NCI-H524 treated with DMSO at 0.1 percent for 48 hours (cell line): Measurements from ENCODE around the gene POLR2I.
"Not testable (repeated sequence)": the region's sequence is repeated elsewhere in the genome, so short reads cannot be mapped to it uniquely, and the experiment has no call there.

Experiments used
- DNase-seq: peaks from one replicate; lab custom pipeline; 2025; lab: John Stamatoyannopoulos, UW

Gene POLR2I

DNA sequence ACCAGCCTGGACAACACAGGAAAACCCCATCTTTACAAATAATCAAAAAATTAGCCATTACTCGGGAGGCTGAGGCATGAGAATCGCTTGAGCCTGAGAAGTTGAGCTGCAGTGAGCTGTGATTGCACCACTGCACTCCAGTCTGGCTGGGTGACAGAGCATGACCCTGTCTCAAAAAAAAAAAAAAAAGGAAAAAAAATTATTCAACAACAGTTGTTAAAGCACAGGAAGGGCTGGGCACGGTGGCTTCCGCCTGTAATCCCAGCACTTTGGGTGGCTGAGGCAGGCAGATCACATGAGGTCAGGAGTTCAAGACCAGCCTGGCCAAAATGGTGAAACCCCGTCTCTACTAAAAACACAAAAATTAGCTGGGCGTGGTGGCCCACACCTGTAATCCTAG, 16.5 kb upstream of the POLR2I start:
- DNase-seq, result not testable (repeated sequence)

- no peak for DNase-seq
Measured at GRCh38 chr19:36128392-36128736, 13.7 kb upstream of the POLR2I start.

DNA sequence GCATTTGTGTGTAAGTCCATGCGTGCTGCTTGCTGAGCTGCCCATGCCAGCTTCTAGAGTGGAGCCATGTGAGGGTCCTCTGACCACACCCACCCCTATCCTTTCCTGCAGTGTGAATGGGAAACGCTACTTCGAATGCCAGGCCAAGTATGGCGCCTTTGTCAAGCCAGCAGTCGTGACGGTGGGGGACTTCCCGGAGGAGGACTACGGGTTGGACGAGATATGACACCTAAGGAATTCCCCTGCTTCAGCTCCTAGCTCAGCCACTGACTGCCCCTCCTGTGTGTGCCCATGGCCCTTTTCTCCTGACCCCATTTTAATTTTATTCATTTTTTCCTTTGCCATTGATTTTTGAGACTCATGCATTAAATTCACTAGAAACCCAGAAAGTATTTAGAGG, 10.9 kb upstream of the POLR2I start:
- DNase-seq, result no peak

DNA sequence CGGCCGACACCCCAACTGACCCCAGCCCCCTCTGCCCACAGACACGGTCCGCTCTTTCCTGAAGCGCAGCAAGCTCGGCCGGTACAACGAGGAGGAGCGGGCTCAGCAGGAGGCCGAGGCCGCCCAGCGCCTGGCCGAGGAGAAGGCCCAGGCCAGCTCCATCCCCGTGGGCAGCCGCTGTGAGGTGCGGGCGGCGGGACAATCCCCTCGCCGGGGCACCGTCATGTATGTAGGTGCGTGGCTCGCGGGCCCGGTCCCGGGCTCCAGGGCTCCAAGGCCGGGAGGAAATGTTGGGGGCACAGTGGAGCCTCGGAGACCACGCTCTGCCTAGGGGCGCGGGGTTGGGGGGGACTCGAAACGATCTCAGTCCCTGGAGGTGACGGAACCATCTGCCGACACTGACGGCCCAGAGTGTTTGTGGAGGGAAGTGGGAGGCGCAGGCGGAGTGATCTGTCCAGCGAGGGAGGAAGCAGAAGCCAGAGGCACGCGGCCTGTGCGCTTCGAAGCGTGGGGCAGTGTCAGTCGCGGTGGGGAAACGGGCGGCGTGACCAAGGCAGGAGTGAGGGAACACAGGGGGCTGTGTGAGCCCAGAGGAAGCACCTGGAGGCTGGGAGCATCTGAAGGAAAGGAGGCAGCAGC, 6.9 kb upstream of the POLR2I start:
- no peak for DNase-seq

- DNase-seq, result no peak
Measured at GRCh38 chr19:36120984-36121358, 6.3 kb upstream of the POLR2I start.

DNA sequence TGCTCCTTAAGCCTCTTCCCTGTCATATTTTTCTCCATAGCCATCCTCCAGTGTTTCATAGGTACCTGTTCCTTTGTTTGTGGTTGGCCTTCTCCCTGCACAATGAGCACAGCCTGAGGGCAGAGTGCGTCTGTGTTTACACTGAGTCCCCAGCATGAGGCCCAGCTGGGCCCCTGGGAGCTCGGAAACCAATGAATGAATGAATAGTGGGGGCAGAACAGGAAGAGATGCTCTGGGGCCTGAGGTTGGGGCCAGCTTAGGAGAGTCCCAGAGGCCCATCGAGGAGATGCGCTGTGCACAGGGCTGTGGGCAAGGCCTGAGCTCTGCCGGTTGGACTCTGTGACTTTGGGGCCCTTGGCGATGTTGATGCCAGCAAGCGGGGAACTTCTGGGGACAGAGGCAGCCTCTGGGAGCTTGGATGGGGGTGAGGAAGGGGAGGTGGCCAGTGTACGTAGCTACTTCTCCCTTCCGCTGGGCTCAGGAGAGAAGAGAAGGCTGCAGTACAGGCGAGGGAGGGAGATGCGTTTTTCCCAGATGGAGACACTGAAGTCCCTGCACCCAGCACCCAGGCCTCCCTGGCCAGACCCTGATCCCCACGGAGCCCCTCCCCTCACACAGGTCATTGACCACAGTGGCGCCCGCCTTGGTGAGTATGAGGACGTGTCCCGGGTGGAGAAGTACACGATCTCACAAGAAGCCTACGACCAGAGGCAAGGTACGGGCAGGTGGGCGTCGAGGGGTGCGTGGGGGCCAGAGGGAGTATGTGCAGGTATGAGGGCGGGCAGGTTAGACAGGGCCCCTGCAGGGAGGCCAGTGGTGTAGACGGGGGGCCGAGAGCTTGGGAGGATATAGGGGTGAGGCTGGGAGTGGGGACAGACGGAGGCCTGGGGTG, 5.7 kb upstream of the POLR2I start:
- no peak for DNase-seq

GRCh38 chr19:36116344-36116637, 1.6 kb upstream of the POLR2I start:
- no peak for DNase-seq

DNA sequence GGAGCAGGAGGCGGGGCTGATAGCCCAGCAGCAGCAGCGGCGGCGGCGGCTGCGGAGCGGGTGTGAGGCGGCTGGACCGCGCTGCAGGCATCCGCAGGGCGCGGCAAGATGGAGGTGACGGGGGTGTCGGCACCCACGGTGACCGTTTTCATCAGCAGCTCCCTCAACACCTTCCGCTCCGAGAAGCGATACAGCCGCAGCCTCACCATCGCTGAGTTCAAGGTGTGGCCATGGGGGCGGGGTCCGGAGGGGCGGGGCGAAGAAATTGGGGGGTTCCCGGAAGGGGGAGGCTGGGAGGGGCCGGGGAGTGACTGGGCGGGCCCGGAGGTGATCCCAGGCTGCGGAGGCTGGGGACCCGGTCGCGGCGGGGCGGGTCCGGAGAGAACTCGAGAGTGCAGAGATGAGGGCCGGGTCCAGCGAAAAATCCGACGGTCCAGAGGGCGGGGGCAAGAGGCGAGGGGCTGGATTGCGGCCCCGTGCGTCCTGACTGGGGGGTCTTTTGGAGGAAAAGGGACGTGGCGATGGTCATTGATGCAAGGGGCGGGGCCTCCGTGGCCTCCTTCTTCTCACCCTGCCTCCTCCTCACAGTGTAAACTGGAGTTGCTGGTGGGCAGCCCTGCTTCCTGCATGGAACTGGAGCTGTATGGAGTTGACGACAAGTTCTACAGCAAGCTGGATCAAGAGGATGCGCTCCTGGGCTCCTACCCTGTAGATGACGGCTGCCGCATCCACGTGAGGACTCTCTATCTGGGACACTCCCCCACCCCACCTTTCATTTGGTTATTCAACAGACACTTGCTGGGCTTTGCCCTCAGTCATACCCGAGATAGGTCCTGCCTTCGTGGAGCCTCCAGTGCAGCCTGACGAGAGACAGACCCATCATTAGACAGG, 1.0 kb upstream of the POLR2I start, which contains the start of gene TBCB:
Gene TBCB (plus strand): TSS at position 16 of the 891 bp plus-strand sequence. CDS start 93 bp downstream, at position 109.
- DNase-seq, result no peak

DNA sequence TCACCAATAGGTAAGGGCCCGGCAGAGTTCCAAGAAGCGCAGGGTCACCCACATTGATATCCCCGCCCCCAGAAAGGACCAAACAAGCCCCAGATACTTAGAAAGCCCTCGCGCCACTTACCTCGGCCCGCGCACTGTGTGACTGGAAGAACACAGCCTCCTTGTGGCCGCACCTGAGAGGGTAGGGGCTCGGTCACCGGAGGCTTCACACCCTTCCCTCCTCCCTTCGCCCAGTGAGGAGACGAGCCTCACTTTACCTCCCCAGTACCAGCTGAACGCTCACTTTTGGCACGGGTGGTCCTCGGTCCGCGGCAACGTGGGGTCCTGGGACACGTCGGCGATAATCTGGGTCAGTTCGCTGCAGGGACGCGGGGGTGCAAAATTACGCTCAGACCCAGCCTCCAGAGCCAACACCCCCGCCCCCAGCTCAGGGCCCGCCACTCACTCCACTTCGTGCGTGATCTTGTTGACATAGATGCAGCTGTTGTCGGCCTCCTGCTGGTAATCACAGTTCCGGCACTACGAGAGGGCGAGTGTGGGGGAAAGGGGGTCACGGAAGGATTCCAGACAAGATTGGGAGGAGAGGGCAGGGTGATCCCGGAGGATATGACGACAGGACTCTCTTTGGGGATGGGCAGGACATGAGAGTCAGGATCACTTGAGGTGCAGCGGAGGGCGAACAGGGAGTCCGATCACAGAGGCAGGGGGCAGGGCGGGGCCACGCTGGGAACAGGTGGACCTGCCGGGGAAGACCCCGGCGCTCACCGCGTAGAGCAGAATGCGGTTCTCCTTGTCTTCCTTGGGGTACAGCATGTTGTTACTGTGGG, 568 bp downstream of the POLR2I start:
- no peak for DNase-seq

GRCh38 chr19:36113425-36113824, 1.2 kb downstream of the POLR2I start:
- DNase-seq, result no peak

- DNase-seq, result no peak
Measured at GRCh38 chr19:36112678-36113077, 2.0 kb downstream of the POLR2I start.

GRCh38 chr19:36111200-36111539, 3.5 kb downstream of the POLR2I start:
- DNase-seq, result peak; percentile 32

DNA sequence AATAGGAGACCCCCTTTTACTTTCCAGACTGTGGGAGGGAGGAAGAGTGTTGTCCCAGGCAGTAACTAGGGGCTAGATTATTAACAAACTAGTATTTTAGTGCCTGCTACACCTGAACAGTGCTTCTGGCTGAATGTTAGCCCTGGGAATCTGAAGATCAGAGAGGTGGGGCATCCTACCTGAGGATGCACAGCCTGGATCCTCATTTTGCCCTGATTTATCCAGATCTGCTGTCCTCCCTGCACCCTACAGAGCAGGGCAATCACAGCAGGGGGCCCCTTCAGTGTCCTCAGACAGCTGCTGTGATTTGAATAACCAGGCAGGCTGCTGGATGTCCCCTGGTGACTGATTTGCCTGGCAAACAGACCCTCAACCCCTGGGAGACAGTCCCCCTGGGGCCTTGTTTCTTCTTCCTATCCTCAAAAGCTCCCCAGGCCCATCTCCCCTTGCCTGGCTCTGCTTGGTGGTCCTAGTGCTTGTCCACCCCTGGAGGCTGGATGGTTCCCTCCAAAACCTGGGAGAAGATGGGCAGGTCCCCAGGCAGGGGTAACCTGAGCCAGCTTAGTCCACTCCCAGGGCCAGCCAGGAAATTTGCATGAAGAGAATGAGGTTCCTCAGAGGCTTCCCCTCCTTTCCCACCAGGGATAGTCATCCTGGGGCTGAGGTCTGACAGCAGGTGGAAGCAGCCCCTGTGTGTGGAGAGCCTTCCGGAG, 4.0 kb downstream of the POLR2I start, which contains the start of gene OVOL3:
Gene OVOL3 (plus strand): TSS at position 657 of the 713 bp plus-strand sequence. CDS start 60 bp downstream, outside the sequence.
- no peak for DNase-seq

GRCh38 chr19:36108684-36109083, 6.0 kb downstream of the POLR2I start:
- DNase-seq, result no peak

DNA sequence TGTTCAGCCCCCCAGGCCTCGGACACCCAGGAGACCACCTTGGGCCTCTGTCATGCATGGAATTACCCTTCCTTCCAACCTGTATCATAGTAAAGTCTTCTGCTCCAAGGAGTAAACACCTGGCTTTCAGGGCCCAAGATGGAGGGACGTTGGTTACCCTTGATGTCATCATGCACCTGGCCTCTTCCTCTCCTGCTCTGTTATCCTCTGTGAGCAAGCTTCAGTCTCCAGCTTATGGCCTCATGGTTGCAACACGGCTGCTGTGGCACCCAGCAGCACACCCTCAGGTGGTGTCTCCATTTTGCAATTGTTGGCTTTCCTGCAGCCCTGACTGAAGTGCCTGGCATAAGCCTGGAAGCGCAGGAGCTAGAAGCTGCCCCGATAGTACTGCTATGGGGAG, 7.7 kb downstream of the POLR2I start:
- no peak for DNase-seq

DNA sequence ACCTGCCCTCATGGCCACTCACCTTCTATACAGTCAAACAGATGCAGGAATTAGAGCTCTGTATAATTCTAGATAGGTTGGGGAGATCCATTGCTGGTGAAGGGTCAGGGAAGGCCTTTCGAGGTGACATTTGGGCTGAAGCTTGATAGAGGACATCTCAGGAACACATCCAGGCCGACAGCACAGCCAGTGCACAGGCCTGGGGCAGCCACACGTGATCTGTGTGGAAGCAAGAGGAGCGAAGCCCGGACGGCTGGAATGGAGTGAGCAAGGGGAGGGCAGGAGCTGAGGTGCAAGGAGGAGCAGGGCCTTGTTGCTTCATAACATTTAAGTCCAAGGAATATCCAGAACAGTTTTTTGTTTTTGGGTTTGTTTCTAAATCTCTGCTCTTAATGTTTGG, 8.2 kb downstream of the POLR2I start:
- no peak for DNase-seq

GRCh38 chr19:36103842-36104552, 10.7 kb downstream of the POLR2I start:
- no peak for DNase-seq

- DNase-seq, result no peak
Measured at GRCh38 chr19:36103040-36103626, 11.5 kb downstream of the POLR2I start.

DNA sequence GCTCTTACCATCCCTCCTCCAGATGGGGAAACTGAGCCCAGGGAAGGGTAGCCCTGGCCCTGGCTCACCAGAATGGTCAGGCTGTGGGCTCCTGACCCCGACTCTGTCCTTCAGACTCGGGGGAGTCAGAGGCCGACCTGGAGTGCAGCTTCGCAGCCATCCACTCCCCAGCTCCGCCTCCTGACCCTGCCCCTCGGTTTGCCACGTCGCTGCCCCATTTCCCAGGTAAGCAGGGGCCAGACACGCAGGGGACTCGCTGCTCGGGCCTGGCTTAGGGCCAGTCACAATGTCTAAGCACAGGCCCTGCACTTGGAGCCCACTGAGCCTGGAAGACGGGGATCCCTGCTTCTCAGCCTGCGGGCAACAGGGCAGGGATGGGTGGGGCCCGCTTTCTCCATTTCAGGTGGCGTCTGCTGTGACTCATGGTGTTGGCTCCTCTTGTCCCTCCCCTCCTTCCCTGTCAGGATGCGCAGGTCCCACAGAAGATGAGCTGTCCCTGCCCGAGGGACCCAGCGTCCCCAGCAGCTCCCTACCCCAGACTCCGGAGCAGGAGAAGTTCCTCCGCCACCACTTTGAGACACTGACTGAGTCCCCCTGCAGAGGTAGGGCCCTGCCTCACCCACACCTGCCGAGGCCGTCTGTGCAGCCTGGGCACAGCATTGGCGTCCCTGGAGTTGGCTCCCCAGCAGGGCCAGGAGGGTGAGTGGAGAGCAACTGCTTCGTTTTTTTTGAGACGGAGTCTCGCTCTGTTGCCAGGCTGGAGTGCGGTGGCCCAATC, 12.9 kb downstream of the POLR2I start:
- no peak for DNase-seq
